Neural cell (in vitro differentiated cells): ENCODE measurements around the gene IGSF3. TPM values are rescaled to one million over a fixed set of nuclear protein-coding genes. Genes with fewer than 3 reads are reported as not detected.

Experiments used
- H2AFZ ChIP-seq: fragments of 200-600, 300-800 bp; sonication (generic), shearing (Covaris generic); 2 replicates; pipeline ENCODE4 v1.6.0; 2014; ENCODE audit warnings: low read depth, mild to moderate bottlenecking, antibody characterized with exemption, low read length, moderate library complexity
- H3F3A ChIP-seq: fragments of 200-600 bp; shearing (Covaris generic); 2 replicates; pipeline ENCODE4 v1.6.1; 2016; ENCODE audit warnings: mild to moderate bottlenecking, moderate library complexity, mixed read lengths, antibody characterized with exemption, low read length; ENCODE audit not compliant: insufficient read depth, poor library complexity, severe bottlenecking
- H3K27ac ChIP-seq: fragments of 200-600, 300-800 bp; sonication (generic), shearing (Covaris generic); 2 replicates; pipeline ENCODE4 v1.5.1; 2014; ENCODE audit warnings: mild to moderate bottlenecking, low read length, moderate library complexity
- H3K27me3 ChIP-seq: fragments of 300-800, 200-600 bp; sonication (generic), shearing (Covaris generic); 2 replicates; pipeline ENCODE4 v1.6.0; 2014; ENCODE audit warnings: mild to moderate bottlenecking, low read depth, low read length, moderate library complexity; ENCODE audit not compliant: insufficient read depth
- H3K36me3 ChIP-seq: fragments of 300-800, 200-600 bp; sonication (generic), shearing (Covaris generic); 2 replicates; pipeline ENCODE4 v1.5.1; 2014; ENCODE audit warnings: mild to moderate bottlenecking, antibody characterized with exemption, low read length, moderate library complexity; ENCODE audit not compliant: insufficient read depth
- H3K4me2 ChIP-seq: fragments of 300-800, 200-600 bp; sonication (generic), shearing (Covaris generic); 2 replicates; pipeline ENCODE4 v1.6.0; 2014; ENCODE audit warnings: mild to moderate bottlenecking, low read length
- H3K4me3 ChIP-seq: fragments of 300-800, 200-600 bp; sonication (generic), shearing (Covaris generic); 2 replicates; pipeline ENCODE4 v1.5.1; 2014; ENCODE audit warnings: mild to moderate bottlenecking, low read length, moderate library complexity
- H3K79me2 ChIP-seq: fragments of 200-600 bp; shearing (Covaris generic); replicated peaks from 2 replicates; pipeline ENCODE4 v1.6.0; 2014; ENCODE audit warnings: mild to moderate bottlenecking, low read length, moderate library complexity; ENCODE audit not compliant: insufficient read depth
- H3K9ac ChIP-seq: fragments of 300-800, 200-600 bp; sonication (generic), shearing (Covaris generic); 2 replicates; pipeline ENCODE4 v1.6.1; 2016; ENCODE audit warnings: mild to moderate bottlenecking, low read length, mixed read lengths
- H3K9me2 ChIP-seq: fragments of 200-600 bp; shearing (Covaris generic); 2 replicates; pipeline ENCODE4 v1.6.1; 2016; ENCODE audit warnings: mild to moderate bottlenecking, low read length, mixed read lengths; ENCODE audit not compliant: insufficient read depth
- H3K9me3 ChIP-seq: fragments of 200-600, 300-800 bp; sonication (generic), shearing (Covaris generic); 2 replicates; pipeline ENCODE4 v1.6.1; 2016; ENCODE audit warnings: mild to moderate bottlenecking, mixed run types, low read length, moderate library complexity, mixed read lengths
- H4K20me1 ChIP-seq: fragments of 200-600 bp; shearing (Covaris generic); 2 replicates; pipeline ENCODE4 v1.6.1; 2016; ENCODE audit warnings: mild to moderate bottlenecking, mixed run types; ENCODE audit not compliant: insufficient read depth
- CTCF ChIP-seq: fragments of 450-650 bp; IDR thresholded peaks from 2 replicates; pipeline ENCODE4 v1.5.1; 2014; ENCODE audit warnings: antibody characterized with exemption, mild to moderate bottlenecking, moderate library complexity; ENCODE audit not compliant: poor library complexity, severe bottlenecking
- EZH2 ChIP-seq: fragments of 200-600, 300-800 bp; shearing (Covaris generic), sonication (generic); IDR thresholded peaks from 2 replicates; pipeline ENCODE4 v1.6.1; 2014; ENCODE audit warnings: antibody characterized with exemption, low read length, borderline replicate concordance, mild to moderate bottlenecking; ENCODE audit not compliant: insufficient read depth, poor library complexity, severe bottlenecking
- MXI1 ChIP-seq: fragments of 450-650 bp; conservative IDR thresholded peaks from 2 replicates; pipeline ENCODE4 v1.6.1; 2014; ENCODE audit warnings: antibody characterized with exemption, mild to moderate bottlenecking; ENCODE audit not compliant: poor library complexity, severe bottlenecking
- POLR2AphosphoS5 ChIP-seq: IDR thresholded peaks from 2 replicates; pipeline ENCODE4 v1.6.1; 2012
- RAD21 ChIP-seq: fragments of 450-650 bp; conservative IDR thresholded peaks from 2 replicates; pipeline ENCODE4 v1.6.1; 2014; ENCODE audit warnings: antibody characterized with exemption, mild to moderate bottlenecking, moderate library complexity
- REST ChIP-seq: IDR thresholded peaks from 2 replicates; pipeline ENCODE4 v1.6.1; 2012; ENCODE audit warnings: borderline replicate concordance
- SMC3 ChIP-seq: fragments of 450-650 bp; conservative IDR thresholded peaks from 2 replicates; pipeline ENCODE4 v1.6.1; 2014; ENCODE audit warnings: antibody characterized with exemption, mild to moderate bottlenecking, moderate library complexity; ENCODE audit not compliant: poor library complexity
- TAF1 ChIP-seq: IDR thresholded peaks from 2 replicates; pipeline ENCODE4 v1.6.1; 2012; ENCODE audit warnings: low read depth
- polyA plus RNA-seq: library from polyadenylated mRNA; depleted of rRNA; stranded (reverse); fragments of >200 nt; gene quantifications from 2 replicates; pipeline ENCODE4 v1.2.3, GENCODE V29; 2014

IGSF3 gene
- polyA plus RNA-seq, 1 donor from 2014 or later = 81.4 TPM

GRCh38 chr1:116694524-116694923, 27.0 kb upstream of the IGSF3 start:
- H3K79me2 ChIP-seq = no peaks in the 10 kb centered on the region
- H3K9ac ChIP-seq = no peak overlapping the region

GRCh38 chr1:116693759-116694480, 26.4 kb upstream of the IGSF3 start:
- Histone ChIP-seq H2AFZ (no peak overlapping the region), H3K36me3 (no peaks in the 10 kb centered on the region), H3F3A (peaks cover 6% of the 10 kb centered on the region), H3K27ac (no peak overlapping the region), H3K4me3 (no peak overlapping the region), H4K20me1 (no peaks in the 10 kb centered on the region), H3K9me3 (no peaks in the 10 kb centered on the region), H3K9ac (no peak overlapping the region), H3K79me2 (no peaks in the 10 kb centered on the region), H3K27me3 (no peaks in the 10 kb centered on the region), H3K4me2 (no peak overlapping the region), H3K9me2 (no peaks in the 10 kb centered on the region)
- TF ChIP-seq CTCF (no peak), REST (no peak), RAD21 (no peak), SMC3 (no peak), TAF1 (no peak), POLR2AphosphoS5 (no peak), MXI1 (no peak), EZH2 (no peak)

More at GRCh38 chr1:116694524-116694923, 27.0 kb upstream of the IGSF3 start:
- Histone ChIP-seq H3K4me2 (no peak overlapping the region), H3K9me3 (no peaks in the 10 kb centered on the region), H2AFZ (no peak overlapping the region), H3K27ac (no peak overlapping the region), H3K4me3 (no peak overlapping the region), H3K27me3 (no peaks in the 10 kb centered on the region), H4K20me1 (no peaks in the 10 kb centered on the region), H3F3A (peaks cover 6% of the 10 kb centered on the region), H3K9me2 (no peaks in the 10 kb centered on the region), H3K36me3 (no peaks in the 10 kb centered on the region)
- TF ChIP-seq REST (no peak), RAD21 (no peak), MXI1 (no peak), SMC3 (no peak), POLR2AphosphoS5 (no peak)
